Activated T-helper 9 cell treated with anti-CD3 and anti-CD28 coated beads, Interleukin-2, amount 50 U/mL, for 16 hours (primary cell): ENCODE measurements around the gene RPL5.

Source experiments
- DNase-seq: peaks from one replicate; pipeline ENCODE4 v3.0.0-alpha.2; 2020; ENCODE audit warnings: low read depth

Gene RPL5

DNA sequence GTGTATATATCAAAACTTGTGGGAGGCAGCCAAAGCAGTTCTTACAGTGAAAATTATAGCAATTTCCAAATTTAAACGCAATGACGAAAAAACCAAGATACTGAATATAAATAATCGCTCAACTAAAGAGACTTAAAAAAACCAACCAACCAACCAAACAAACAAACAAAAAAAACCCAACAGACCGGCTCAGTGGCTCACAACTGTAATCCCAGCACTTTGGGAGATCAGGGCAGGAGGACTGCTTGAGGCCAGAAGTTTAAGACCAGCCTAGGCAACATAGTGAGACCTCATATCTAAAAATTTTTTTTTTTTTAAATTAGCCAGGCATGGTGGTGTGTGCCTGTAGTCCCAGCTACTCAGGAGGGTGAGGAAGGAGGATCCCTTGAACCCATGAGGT is 23.4 kb downstream of the RPL5 start:
- DNase-seq, result no peak

GRCh38 chr1:92857817-92858216 is 26.0 kb downstream of the RPL5 start:
- DNase-seq, result no peak

- DNase-seq, result no peak
Measured at GRCh38 chr1:92858564-92859399, 26.9 kb downstream of the RPL5 start.

DNA sequence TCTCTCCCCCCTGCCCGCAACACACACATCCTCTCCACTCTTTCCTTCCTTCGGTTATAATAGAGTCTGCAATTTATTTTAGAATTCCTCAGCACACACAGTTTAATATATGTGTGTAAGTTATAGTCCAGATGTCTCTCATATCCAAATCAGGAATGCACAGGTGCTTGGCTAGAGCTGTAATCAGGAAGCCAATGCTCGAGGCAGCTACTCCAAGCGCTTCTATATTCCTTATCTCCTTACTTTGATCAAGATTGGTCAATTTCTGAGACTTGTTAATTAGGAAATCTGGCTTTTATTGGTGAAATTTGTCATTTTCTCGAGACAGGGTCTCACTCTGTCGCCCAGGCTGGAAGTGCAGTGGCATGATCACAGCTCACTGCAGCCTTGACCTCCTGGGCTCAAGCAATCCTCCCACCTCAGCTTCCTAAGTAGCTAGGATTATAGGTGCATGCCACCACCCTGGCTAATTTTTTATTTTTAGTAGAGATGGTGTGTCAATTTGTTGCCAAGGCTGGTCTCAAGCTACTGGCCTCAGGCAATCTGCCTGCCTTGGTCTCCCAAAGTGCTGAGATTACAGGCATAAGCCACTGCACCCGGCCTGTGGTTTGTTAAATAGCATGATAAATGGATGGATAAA is 27.7 kb downstream of the RPL5 start:
- no peak for DNase-seq

DNA sequence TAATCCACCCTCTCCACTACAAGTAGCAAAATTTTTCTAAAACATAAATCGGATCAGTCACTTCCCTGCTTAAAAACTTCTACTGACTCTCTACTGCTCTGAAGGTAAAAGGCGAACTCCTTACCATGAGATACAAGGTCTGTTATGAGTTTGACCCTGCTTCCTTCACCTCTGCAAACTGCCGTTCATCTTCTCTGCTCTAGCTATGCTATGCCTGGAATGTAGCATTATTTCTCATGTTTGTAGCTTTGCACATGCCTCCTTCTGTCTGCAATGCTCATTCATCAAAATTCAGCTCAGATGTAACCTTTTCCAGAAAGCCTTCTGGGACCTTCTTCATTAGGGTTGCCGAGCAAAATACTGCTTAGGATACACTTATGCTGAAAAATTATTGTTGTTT is 30.8 kb downstream of the RPL5 start:
- no peak for DNase-seq

DNA sequence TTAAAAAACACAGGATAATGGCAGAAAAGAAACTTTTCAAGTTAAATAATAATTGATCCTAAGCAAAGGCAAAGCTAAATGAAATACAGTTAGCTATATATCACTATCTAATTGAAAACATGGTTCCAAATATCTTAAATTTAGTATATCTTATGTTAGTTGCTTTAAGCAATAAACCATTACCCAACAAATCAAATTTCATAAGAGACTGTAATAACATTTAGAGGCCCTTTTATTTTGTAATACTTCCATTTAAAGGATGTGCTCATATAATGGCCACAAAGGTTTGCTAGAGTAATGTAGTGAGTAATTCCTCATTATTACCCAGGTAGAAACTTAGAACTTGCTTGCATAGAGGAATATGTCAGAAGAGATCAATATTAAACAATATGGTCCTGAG is 32.3 kb downstream of the RPL5 start:
- no peak for DNase-seq

DNA sequence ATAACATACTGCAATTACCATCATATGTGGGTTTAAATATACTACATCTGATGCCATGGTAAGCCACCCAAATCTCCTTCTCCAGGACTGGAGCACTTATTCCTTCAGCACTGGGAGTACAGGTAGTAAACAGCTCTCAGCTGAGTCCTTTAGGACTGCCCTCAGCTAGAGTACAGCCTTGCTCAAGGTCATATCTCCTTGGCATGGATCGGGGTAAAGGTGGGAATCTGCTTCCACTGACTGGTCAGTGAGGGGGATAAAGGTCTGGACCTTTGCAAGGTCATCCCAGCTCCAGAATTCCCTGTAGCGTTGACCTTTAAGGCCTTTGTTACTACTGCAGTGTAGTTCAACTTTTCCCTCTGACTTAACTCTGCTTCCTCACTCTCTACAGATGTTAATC is 38.8 kb downstream of the RPL5 start:
- no peak for DNase-seq

DNA sequence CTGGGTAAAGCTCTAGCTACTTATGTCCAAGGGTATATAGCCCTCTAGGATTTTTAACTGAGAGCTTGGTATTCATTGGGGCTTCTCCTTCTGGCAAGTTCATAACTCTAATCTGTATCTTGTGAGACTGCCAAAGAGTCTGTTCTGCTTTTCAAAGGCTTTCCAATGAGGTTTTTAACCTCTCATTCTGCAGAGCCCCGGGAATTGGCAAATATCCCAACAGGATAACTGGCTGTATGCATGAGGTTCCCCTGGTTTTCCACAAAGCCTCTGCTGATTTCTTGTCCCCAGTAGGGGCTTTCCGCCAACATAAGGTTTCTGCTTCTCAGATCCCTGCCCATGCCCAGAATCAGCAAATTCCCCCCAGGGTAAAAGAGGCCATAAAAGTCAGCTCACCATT is 40.9 kb downstream of the RPL5 start:
- no peak for DNase-seq

DNA sequence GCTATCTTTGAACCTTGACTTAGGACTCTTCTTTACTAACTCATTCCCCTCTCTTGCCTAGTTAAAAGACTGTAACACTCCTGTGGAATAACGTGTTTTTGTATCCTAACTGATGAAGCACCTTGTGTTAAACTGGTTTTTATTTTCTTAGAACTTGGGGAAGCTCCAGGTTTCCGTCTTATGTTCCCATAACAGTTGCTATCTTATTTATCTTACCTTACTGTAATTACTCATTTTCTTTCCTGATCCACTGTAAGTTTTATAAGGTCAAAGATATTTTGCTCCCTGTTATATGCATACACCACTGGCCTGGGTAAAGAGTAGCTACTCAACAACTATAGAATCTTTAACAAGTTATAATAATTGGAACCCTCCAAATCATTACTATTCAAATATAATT is 43.1 kb downstream of the RPL5 start:
- no peak for DNase-seq

DNA sequence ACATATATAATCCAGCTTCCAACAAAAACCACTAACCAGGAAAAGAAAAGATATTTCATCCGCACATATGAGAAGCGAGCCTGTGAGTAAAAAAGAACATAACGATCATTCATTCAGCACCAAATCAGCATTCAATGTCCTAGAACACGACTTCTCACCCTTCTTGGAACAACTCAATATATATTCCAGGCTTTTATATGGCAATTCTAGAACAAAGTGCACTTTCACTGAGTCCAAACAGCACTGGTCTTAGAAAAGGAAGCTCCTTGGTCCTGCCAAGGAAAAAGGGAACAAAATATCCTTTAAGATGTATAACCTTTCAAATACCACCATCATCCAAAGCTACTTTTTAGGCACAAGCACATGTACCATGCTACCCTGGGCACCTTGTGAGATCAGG is 44.5 kb downstream of the RPL5 start:
- no peak for DNase-seq

- DNase-seq, result no peak
Measured at GRCh38 chr1:92877081-92877711, 45.4 kb downstream of the RPL5 start.

- no peak for DNase-seq
Measured at GRCh38 chr1:92877792-92878191, 46.0 kb downstream of the RPL5 start.

DNA sequence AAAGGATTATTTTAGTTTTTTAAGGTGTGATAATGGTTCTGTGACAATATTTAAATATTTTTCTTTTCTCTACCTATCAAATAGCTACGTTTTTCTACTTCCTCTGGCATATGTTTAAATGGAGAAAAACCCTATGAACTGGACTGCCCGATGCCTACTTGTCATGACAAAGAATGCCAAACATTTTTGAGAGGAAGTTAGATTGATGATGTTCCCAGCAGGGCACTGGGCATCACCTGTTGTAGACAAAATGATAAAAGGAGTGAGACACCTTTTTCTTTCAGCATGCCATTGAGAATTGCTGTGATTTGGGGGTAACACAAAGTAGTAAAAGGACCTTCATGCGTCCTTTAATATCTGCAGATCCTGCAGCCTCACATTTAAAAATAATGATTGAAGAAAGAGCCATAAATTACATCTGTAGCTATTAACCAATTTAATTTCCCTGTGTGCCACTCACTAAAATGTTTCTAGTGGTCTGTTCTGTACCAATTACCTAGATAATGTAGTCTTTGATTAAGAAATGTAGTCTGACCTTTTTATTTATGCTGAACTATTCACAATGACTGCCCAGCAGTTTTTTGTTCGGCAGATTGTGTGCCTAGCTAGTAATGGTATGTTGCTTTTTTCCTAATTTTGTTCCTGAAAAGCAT is 47.6 kb downstream of the RPL5 start:
- no peak for DNase-seq

- no peak for DNase-seq
Measured at GRCh38 chr1:92881391-92881790, 49.6 kb downstream of the RPL5 start.

GRCh38 chr1:92882819-92883218 is 51.0 kb downstream of the RPL5 start:
- DNase-seq, result no peak

DNA sequence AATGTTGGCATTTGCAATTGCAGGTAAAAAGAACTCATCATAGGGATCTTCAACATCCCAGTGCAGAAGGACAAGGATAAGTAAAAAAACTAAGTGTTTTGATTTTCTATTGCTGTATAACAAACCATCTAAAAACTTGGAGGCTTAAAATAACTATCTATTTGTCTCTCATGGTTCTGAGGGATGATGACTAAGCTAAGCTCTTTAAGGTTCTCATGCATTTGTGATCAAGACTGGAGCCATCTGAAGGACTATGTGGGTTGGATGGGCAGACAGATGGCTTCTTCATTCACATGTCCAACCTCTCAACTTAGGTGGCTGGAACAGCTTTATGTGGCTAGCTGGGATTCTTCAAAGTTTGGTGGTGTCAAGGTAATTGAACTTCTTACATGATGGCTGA is 51.5 kb downstream of the RPL5 start:
- no peak for DNase-seq

- DNase-seq, result no peak
Measured at GRCh38 chr1:92884195-92884594, 52.4 kb downstream of the RPL5 start.

- DNase-seq, result no peak
Measured at GRCh38 chr1:92886886-92887419, 55.1 kb downstream of the RPL5 start.

- no peak for DNase-seq
Measured at GRCh38 chr1:92887465-92887864, 55.6 kb downstream of the RPL5 start.
